K562 (cell line): ENCODE results near the gene CEBPA. TPM values are rescaled to one million over a fixed set of nuclear protein-coding genes. Genes with fewer than 3 reads are reported as not detected.

Experiments
- AFF4 ChIP-seq: sonication (generic); formaldehyde crosslinking; IDR thresholded peaks from 2 replicates; pipeline ENCODE4 v1.8.0; 2023; ENCODE audit warnings: mild to moderate bottlenecking, missing genetic modification reagents
- FOXM1 ChIP-seq, 2 experiments: fragments of 450-650 bp in 1 of 2; sonication (generic) in 1 of 2; formaldehyde crosslinking in 1 of 2; IDR thresholded peaks; 2 replicates each; pipeline versions ENCODE4 v1.6.1 to v1.9.0; 2017 to 2022; ENCODE audit warnings: low read depth in 2 of 2, mild to moderate bottlenecking in 2 of 2, missing genetic modification reagents in 1 of 2, moderate library complexity in 1 of 2
- ID3 ChIP-seq, 2 experiments: fragments of 250-450 bp in 1 of 2; fragments of 450-650 bp in 1 of 2; sonication (Bioruptor Pico) in 1 of 2; IDR thresholded peaks; 2 replicates each; pipeline versions ENCODE4 v1.6.1 to v1.8.0; 2016 to 2021; ENCODE audit warnings: mild to moderate bottlenecking in 2 of 2, moderate library complexity in 2 of 2, missing compliant biosample characterization in 1 of 2, missing genetic modification characterization in 1 of 2
- REST ChIP-seq, 2 experiments: fragments of 450-650 bp; formaldehyde crosslinking in 1 of 2; IDR thresholded peaks; 2 replicates each; pipeline versions ENCODE4 v1.4.0 to v1.6.1; 2014 to 2020; ENCODE audit warnings: mild to moderate bottlenecking in 2 of 2, borderline replicate concordance in 1 of 2, low read depth in 1 of 2
- ZNF133 ChIP-seq: fragments of 250-450 bp; sonication (Bioruptor Pico); IDR thresholded peaks from 2 replicates; pipeline ENCODE4 v1.4.0; 2020; ENCODE audit warnings: mild to moderate bottlenecking
- polyA plus RNA-seq, 8 experiments: library from polyadenylated mRNA; depleted of rRNA in 4 of 8; stranded (reverse) in 5 of 8; unstranded in 3 of 8; fragments of >200 nt; fragmentation: Nextera tagmentation in 2 of 8; fragmentation: Illumina TruSeq in 1 of 8; extraction: Ambion mirVana in 2 of 8; extraction: Trizol in 1 of 8; gene quantifications; 2 replicates each; pipeline versions ENCODE4 v1.2.1 to v1.2.3, GENCODE V29; 2011 to 2014; ENCODE audit warnings: inconsistent platforms in 1 of 8, missing spikeins in 1 of 8
- total RNA-seq, 7 experiments: library from RNA; depleted of rRNA in 6 of 7; stranded (reverse); fragments of >200 nt in 6 of 7; fragmentation: Illumina TruSeq in 2 of 7; extraction: Trizol in 2 of 7; gene quantifications; 2 replicates each; pipeline versions ENCODE4 v1.2.1 to v1.2.3, GENCODE V29; 2011 to 2021; ENCODE audit warnings: low replicate concordance in 1 of 7

Gene CEBPA
- total and polyA plus RNA-seq, 9 of the 15 experiments (the other 6 are each of a cell fraction or from before 2014, with no cell fraction given) = 0.03 to 0.59 (median 0.15) TPM; not detected in 2

- no peak for TF ChIP-seq REST (IDR thresholded peaks at IDR 0.05; ENCODE audit: borderline replicate concordance)
- TF ChIP-seq REST (CRISPR knock-in tag; IDR thresholded peaks at IDR 0.05; ENCODE audit: low read depth) = no peak
- no peak for TF ChIP-seq ZNF133
- no peak for TF ChIP-seq AFF4
- no peak for TF ChIP-seq ID3 (CRISPR knock-in tag; IDR thresholded peaks at IDR 0.05)
- TF ChIP-seq ID3 (tag; IDR thresholded peaks at IDR 0.05) = no peak
- TF ChIP-seq FOXM1 (IDR thresholded peaks at IDR 0.05; ENCODE audit: low read depth) = no peak
- no peak for TF ChIP-seq FOXM1 (CRISPR knock-in tag; IDR thresholded peaks at IDR 0.05; ENCODE audit: low read depth)
Measured at GRCh38 chr19:33303791-33304345, 1.5 kb upstream of the CEBPA start (continued).
